GM19467 (cell line): Measurements from ENCODE around the gene WRAP73.
"Not testable (repeated sequence)": the region's sequence is repeated elsewhere in the genome, so short reads cannot be mapped to it uniquely, and the experiment has no call there.

ENCODE experiments used
- ATAC-seq: cut with Tn5 transposase; IDR thresholded peaks from one replicate; pipeline ENCODE4 v1.9.1; 2021; ENCODE audit warnings: mild to moderate bottlenecking, moderate library complexity; ENCODE audit not compliant: unreplicated experiment

The WRAP73 gene

GRCh38 chr1:3631320-3632260, 18.3 kb downstream of the WRAP73 start:
- no peak for ATAC-seq

DNA sequence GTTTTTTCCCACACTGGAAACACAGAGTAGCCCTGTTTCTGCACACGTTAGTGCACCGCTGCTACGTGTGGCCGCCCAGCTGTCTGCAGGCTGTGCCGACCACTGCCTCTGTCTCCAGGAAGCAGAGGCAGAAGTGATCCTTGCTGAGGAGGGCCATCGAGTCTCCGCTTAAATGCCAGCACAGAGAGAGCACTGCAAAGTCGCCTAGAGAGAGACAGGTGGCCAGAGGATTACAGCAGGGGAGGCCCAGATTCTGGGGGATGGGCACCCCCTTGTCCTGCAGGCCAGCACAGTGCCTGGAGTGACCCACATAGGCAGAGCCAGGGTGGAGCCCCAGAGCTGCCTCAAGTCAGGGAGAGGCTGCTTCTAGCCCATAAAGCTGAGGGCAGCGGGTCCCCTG, 19.0 kb downstream of the WRAP73 start:
- no peak for ATAC-seq

GRCh38 chr1:3630161-3630611, 19.7 kb downstream of the WRAP73 start:
- ATAC-seq, result no peak

- no peak for ATAC-seq
Observed at GRCh38 chr1:3629561-3630160, 20.2 kb downstream of the WRAP73 start.

- ATAC-seq, result no peak
Observed at GRCh38 chr1:3628445-3628844, 21.5 kb downstream of the WRAP73 start.

- ATAC-seq, result no peak
Observed at GRCh38 chr1:3627515-3628253, 22.2 kb downstream of the WRAP73 start.

DNA sequence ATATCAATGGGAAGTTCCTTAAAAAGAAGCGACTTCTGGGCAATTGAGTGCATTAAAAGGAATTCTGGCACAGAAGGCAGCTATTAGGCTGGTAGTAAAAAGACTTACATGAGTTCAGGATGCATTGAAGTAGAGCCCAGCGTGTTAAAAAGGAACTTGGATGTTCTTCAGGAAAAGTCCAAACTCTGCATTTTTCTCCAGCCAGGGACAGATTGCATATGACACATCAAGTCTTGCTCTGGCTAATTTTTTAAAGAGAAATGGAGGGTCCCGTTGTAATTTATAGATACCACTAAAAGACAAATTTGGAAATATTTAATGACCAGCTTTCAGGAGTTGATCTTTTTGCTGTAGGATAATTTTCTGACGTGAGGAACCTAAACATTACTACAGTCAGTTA, 23.9 kb downstream of the WRAP73 start:
- no peak for ATAC-seq

DNA sequence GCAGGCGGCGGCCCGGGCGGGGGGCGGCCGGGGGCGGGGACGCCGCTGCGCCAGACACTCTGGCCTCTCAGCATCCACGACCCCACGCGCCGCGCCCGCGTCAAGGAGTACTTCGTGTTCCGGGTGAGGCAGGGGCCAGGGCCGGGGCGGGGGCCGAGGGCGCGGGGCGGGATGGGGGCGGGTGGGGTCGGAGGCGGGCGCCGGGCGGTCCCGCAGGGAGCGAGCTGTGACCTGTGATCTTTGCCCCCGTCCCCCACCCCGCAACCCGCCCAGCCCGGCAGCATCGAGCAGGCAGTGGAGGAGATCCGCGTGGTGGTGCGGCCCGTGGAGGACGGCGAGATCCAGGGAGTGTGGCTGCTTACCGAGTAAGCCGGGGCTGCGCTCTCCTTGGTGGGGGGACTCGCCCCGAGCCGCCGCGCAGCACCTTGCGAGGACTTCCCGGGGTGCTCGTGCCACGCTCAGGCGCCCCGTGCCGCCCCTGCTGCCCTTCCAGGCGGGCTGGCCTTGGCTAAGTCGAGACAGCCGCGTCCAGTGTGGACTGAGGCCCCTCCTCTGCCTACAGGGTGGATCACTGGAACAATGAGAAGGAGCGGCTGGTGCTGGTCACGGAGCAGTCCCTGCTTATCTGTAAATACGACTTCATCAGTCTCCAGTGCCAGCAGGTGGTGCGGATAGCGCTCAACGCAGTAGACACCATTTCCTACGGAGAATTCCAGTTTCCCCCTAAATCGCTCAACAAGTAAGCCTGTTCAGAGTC, 24.6 kb downstream of the WRAP73 start:
- peak; percentile 9 for ATAC-seq

DNA sequence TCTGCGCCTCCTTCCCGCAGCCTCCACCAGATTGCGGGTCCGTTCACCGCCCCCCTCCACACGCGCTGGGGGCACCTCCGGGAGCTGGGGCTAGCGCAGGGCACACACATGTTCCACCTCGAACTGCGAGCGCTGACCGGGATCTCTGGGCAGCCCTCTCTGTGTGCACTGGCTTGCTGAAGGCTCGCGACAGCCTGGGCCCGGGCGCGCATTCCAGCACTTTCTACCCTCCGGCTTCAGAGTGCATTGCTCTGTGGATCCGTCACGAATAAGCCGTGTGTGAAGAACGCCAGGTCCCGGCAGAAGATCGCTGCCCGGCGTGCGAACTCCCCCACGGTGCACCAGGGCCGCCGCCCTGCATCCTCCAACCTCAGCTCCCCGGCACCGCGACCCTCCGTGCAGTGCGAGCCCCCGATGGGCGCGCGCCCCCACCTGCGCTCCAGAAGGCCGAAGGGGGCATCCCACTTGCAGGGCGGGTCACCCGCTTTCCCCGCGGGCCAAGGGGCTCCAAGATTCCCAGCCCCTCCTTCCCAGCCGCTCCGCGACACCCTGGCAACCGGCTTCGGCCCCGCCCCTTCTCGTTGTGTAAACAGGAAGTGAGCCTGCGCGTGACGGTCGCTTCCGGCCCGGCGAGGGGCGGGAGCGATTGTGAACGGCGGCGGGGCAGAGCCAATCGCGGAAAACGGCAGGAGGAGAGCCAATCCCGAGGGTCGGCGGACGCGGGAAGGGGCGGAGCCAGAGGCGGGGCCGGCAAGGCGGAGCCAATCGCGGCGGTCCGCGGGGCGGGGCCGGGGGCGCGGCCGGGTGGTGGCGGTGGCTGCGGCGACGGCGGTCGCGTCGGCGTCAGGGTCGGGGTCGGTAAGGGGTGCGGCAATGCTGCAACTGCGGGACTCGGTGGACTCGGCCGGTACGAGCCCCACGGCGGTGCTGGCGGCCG, 25.4 kb downstream of the WRAP73 start, which contains the start of gene TPRG1L:
Gene TPRG1L (plus strand): TSS at position 816 of the 937 bp plus-strand sequence. CDS start 58 bp downstream, at position 874.
- ATAC-seq, result peak; percentile 94

DNA sequence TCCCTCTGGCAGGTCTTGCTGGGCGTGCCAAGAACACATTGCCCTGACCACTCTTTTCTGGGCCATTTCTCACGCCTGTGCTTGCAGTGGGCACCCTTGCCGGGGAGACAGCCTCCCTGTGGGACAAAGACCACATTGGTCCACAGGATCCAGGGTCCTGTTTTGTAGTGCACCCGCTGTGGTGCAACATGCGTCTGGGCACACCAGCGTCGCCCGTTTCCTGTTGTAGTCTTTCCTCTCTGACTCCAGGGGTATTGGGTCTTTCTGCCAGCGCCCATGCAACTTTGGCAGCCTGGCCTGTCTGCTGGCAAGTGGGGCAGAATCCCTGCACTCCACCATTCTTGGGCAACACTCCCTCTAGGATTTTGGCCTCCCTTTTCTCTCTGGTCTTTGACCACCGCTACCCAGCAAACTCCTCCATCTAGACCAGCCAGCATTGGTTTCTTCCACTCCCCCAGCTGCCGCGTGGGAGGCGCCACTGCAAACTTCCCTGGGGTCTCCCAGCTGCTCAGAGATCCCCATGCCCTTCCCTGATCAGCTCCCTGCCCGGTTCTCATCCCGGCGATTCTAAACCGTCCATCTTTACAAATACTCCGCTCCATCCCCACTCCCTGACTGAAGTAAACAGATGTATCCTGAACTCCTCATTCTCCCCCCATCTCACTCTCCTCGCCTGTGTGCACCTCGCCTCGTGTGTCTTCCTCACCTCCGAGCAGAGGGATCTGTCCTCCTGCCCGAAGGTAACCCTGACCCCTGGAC, 26.3 kb downstream of the WRAP73 start:
- no peak for ATAC-seq

GRCh38 chr1:3622102-3622501, 27.8 kb downstream of the WRAP73 start:
- not testable (repeated sequence) for ATAC-seq

DNA sequence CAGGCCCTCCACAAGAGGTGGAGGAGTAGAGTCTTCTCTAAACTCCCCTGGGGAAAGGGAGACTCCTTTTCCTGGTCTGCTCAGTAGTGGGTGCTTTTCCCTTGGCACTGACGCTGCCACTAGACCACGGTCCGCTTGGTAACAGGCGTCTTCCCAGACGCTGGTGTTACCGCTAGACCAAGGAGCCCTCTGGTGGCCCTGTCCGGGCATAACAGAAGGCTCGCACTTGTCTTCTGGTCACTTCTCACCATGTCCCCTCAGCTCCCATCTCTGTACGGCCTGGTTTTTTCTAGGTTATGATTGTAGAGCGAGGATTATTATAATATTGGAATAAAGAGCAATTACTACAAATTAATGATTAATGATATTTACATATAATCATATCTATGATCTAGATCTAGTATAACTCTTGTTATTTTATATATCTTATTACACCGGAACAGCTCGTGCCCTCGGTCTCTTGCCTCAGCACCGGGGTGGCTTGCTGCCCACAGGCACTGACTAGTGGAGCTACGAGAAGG, 28.7 kb downstream of the WRAP73 start:
- not testable (repeated sequence) for ATAC-seq

GRCh38 chr1:3620708-3621107, 29.2 kb downstream of the WRAP73 start:
- ATAC-seq, result no peak

GRCh38 chr1:3618881-3619671, 30.8 kb downstream of the WRAP73 start:
- ATAC-seq, result no peak

- ATAC-seq, result no peak
Observed at GRCh38 chr1:3618531-3618880, 31.4 kb downstream of the WRAP73 start.

DNA sequence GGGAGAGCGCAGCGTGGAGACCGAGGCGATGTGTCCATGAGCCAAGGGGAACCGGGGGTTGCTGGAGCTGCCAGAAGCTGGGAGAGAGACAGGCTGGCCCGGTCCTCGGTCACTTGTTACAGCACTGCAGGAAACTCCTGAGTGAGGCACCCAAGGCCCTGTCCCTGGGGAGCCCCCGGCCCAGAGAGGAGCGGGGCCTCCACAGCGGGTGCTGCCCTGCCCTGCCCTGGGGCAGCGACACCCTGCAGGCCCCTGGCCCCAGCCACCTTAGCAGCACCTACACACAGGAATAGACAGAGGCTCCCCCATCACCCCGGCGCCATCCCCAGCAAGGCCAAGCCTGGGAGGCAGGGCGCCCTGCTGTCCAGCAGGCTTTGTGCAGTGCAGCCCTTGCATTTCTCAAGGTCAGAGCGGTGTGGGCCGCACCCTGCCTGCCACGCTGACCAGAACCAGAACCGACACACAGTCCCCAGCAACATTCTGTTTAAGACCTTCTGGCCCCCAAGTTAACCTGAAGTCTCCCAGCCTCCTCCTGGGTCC, 32.0 kb downstream of the WRAP73 start:
- no peak for ATAC-seq

GRCh38 chr1:3616861-3617260, 33.0 kb downstream of the WRAP73 start:
- ATAC-seq, result no peak
